Keratinocyte (primary cell): ENCODE results near the gene PLD4. TPM values are rescaled to one million over a fixed set of nuclear protein-coding genes. Genes with fewer than 3 reads are reported as not detected.

ENCODE experiments used
- DNase-seq: peaks from one replicate; pipeline ENCODE4 v3.0.0-alpha.2; 2011; ENCODE audit warnings: low read depth, missing footprints, low spot score
- FAIRE-seq: peaks from 2 replicates; lab custom pipeline; 2011; peaks lifted over from hg19 to GRCh38; lab: Jason Lieb, UNC
- H2AFZ ChIP-seq: 2 replicates; pipeline ENCODE4 v1.6.0; 2012; ENCODE audit warnings: low read length, control low read depth, inconsistent platforms; ENCODE audit not compliant: control insufficient read depth
- H3K27ac ChIP-seq: 2 replicates; pipeline ENCODE4 v1.5.1; 2011; ENCODE audit warnings: low read length; ENCODE audit not compliant: control insufficient read depth, insufficient read depth
- H3K27me3 ChIP-seq: 3 replicates; pipeline ENCODE4 v1.6.0; 2011; ENCODE audit warnings: low read length; ENCODE audit not compliant: control insufficient read depth, insufficient read depth; ENCODE audit errors: extremely low read depth
- H3K36me3 ChIP-seq, 2 experiments: 2 replicates in 1 of 2; 3 replicates in 1 of 2; pipeline ENCODE4 v1.5.1; 2011; ENCODE audit warnings: low read length in 2 of 2, mild to moderate bottlenecking in 1 of 2; ENCODE audit not compliant: control insufficient read depth in 2 of 2, insufficient read depth in 2 of 2; ENCODE audit errors: extremely low read depth in 1 of 2
- H3K4me1 ChIP-seq: 3 replicates; pipeline ENCODE4 v1.5.1; 2011; ENCODE audit warnings: low read length; ENCODE audit not compliant: control insufficient read depth, insufficient read depth; ENCODE audit errors: extremely low read depth
- H3K4me2 ChIP-seq: 3 replicates; pipeline ENCODE4 v1.6.0; 2011; ENCODE audit warnings: low read depth, low read length; ENCODE audit not compliant: control insufficient read depth, insufficient read depth; ENCODE audit errors: extremely low read depth
- H3K4me3 ChIP-seq, 3 experiments: fragments of 200-600 bp in 1 of 3; sonication (generic) in 1 of 3; 2 replicates in 2 of 3; 3 replicates in 1 of 3; pipeline ENCODE4 v1.5.1; 2011 to 2016; ENCODE audit warnings: low read length in 3 of 3, mild to moderate bottlenecking in 3 of 3, control low read depth in 2 of 3, inconsistent platforms in 1 of 3, low read depth in 1 of 3, mixed read lengths in 1 of 3, mixed run types in 1 of 3, moderate library complexity in 1 of 3; ENCODE audit not compliant: control insufficient read depth in 2 of 3, insufficient read depth in 2 of 3; ENCODE audit errors: extremely low read depth in 1 of 3
- H3K79me2 ChIP-seq: 2 replicates; pipeline ENCODE4 v1.6.0; 2012; ENCODE audit warnings: low read length; ENCODE audit not compliant: control insufficient read depth, insufficient read depth
- H3K9ac ChIP-seq: 3 replicates; pipeline ENCODE4 v1.6.0; 2011; ENCODE audit warnings: low read length; ENCODE audit not compliant: control insufficient read depth, insufficient read depth; ENCODE audit errors: extremely low read depth
- H3K9me1 ChIP-seq: 3 replicates; pipeline ENCODE4 v1.6.0; 2011; ENCODE audit warnings: low read length; ENCODE audit not compliant: control insufficient read depth, insufficient read depth; ENCODE audit errors: extremely low read depth
- H3K9me3 ChIP-seq: 2 replicates; pipeline ENCODE4 v1.5.1; 2012; ENCODE audit warnings: low read depth, low read length; ENCODE audit not compliant: control insufficient read depth
- H4K20me1 ChIP-seq: 3 replicates; pipeline ENCODE4 v1.6.0; 2011; ENCODE audit warnings: low read length; ENCODE audit not compliant: control insufficient read depth, insufficient read depth; ENCODE audit errors: extremely low read depth
- EZH2 ChIP-seq: IDR thresholded peaks from one replicate; pipeline ENCODE4 v1.6.1; 2012; ENCODE audit warnings: inconsistent platforms, mild to moderate bottlenecking, low read length, moderate library complexity
- dilution Hi-C: fragments of 300-500 bp; cut with MboI; formaldehyde crosslinking; loops from one replicate; pipeline ENCODE4 v1.7.0; 2020; ENCODE audit warnings: low sequenced_read_pairs; ENCODE audit not compliant: extremely low pct_ligation_motif_present
- polyA plus RNA-seq, 5 experiments: library from polyadenylated mRNA; depleted of rRNA in 3 of 5; stranded (reverse) in 3 of 5; stranded (forward) in 1 of 5; unstranded in 1 of 5; fragments of >200 nt; gene quantifications; 1 replicate in 1 of 5; 2 replicates in 3 of 5; 3 replicates in 1 of 5; pipeline versions ENCODE4 v1.2.1 to v1.2.3, GENCODE V29; 2011 to 2012; ENCODE audit warnings: missing spikeins in 2 of 5, low read depth in 1 of 5, low replicate concordance in 1 of 5
- TF ChIP-seq, protein P1 (sequence below), 3 experiments: IDR thresholded peaks in 1 of 3; conservative IDR thresholded peaks in 1 of 3; optimal IDR thresholded peaks in 1 of 3; 2 replicates in 2 of 3; 3 replicates in 1 of 3; pipeline versions ENCODE3 to v1.5.1; 2011; ENCODE audit warnings: low read length in 3 of 3, mild to moderate bottlenecking in 3 of 3, moderate library complexity in 2 of 3, control low read depth in 1 of 3, inconsistent platforms in 1 of 3; ENCODE audit not compliant: insufficient read depth in 2 of 3; ENCODE audit errors: extremely low read depth in 1 of 3

PLD4 gene
- polyA plus RNA-seq, 1 donor (not counting 4 experiments of a cell fraction or from before 2014, with no cell fraction given), result not detected

DNA sequence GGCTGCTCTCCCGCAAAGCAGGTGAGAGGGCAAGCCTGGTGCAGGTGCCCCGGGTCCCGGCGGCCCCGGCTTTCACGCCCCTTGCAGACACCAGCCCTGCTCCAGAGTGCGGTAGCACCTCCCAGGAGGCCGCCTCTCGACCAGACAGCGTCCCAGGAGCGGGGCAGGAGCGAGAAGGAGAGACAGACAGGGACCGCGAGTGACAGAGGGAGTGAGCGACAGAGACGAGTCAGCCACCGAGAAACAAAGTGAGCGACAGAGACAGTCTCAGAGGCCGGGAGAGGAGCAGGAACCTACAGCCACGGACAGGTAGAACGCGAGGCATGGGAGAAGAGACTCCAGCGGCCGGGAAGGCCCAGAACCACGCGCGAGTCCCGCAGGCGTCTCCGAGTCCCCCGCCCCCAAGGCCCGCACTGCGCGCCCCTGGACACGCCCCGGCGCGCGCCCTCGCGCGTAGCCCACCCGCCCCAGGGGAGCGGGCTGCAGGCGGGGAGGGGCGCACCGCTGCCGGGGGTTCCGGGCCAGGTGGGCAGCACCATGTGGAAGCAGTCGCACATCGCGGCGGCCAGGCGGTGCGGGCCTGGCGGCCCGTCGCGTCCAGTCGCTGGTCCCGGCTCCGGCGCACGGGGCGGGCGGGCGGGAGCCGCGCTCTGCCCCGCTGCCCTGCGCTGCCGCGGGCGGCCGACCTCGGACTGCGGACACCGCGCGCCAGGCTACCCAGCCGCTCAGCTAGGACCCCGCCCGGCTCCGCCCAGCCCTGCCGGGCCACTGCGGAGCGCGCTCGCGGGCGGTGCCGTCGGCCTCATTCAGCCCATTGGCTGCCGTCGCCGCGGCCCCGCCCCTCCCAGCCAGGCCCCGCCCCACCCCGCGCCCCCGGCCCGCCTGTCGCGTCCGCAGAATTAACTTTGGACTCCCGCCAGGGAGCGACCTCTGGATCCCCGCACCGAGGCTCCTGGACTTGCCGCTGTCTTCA, 53.3 kb downstream of the PLD4 start, which contains the start of gene AHNAK2:
Gene AHNAK2, minus strand, starts transcription at position 694 of the 973 bp plus-strand sequence. Its CDS starts 137 bp downstream, at position 557.
- Histone ChIP-seq H3K9me3 (no peaks in the 10 kb centered on the region), H3K36me3 (no peaks in the 10 kb centered on the region), H3K4me3 (peak within 1 kb of the TSS; percentile 65 to 86 (median 82)), H4K20me1 (peaks cover 3% of the 10 kb centered on the region), H3K9me1 (no peaks in the 10 kb centered on the region), H3K27me3 (no peaks in the 10 kb centered on the region), H3K27ac (peak within 1 kb of the TSS; percentile 48), H3K4me2 (peak within 1 kb of the TSS; percentile 78), H3K9ac (peak within 1 kb of the TSS; percentile 83), H3K79me2 (peaks cover 10% of the 10 kb centered on the region), H2AFZ (peak within 1 kb of the TSS; percentile 54), H3K4me1 (peaks cover 43% of the 10 kb centered on the region)
- no peak for FAIRE-seq
- no peak for TF ChIP-seq EZH2
- TF ChIP-seq, protein P1, sequence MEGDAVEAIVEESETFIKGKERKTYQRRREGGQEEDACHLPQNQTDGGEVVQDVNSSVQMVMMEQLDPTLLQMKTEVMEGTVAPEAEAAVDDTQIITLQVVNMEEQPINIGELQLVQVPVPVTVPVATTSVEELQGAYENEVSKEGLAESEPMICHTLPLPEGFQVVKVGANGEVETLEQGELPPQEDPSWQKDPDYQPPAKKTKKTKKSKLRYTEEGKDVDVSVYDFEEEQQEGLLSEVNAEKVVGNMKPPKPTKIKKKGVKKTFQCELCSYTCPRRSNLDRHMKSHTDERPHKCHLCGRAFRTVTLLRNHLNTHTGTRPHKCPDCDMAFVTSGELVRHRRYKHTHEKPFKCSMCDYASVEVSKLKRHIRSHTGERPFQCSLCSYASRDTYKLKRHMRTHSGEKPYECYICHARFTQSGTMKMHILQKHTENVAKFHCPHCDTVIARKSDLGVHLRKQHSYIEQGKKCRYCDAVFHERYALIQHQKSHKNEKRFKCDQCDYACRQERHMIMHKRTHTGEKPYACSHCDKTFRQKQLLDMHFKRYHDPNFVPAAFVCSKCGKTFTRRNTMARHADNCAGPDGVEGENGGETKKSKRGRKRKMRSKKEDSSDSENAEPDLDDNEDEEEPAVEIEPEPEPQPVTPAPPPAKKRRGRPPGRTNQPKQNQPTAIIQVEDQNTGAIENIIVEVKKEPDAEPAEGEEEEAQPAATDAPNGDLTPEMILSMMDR (optimal IDR thresholded peaks at IDR 0.05 in 1 of 3, IDR thresholded peaks at IDR 0.05 in 1 of 3, conservative IDR thresholded peaks at IDR 0.05 in 1 of 3; ENCODE audit: extremely low read depth in 1 of 3, insufficient read depth in 2 of 3, low read length in 3 of 3), result no peak
- DNase-seq, result no peak
- dilution Hi-C loops, result no loop called here

DNA sequence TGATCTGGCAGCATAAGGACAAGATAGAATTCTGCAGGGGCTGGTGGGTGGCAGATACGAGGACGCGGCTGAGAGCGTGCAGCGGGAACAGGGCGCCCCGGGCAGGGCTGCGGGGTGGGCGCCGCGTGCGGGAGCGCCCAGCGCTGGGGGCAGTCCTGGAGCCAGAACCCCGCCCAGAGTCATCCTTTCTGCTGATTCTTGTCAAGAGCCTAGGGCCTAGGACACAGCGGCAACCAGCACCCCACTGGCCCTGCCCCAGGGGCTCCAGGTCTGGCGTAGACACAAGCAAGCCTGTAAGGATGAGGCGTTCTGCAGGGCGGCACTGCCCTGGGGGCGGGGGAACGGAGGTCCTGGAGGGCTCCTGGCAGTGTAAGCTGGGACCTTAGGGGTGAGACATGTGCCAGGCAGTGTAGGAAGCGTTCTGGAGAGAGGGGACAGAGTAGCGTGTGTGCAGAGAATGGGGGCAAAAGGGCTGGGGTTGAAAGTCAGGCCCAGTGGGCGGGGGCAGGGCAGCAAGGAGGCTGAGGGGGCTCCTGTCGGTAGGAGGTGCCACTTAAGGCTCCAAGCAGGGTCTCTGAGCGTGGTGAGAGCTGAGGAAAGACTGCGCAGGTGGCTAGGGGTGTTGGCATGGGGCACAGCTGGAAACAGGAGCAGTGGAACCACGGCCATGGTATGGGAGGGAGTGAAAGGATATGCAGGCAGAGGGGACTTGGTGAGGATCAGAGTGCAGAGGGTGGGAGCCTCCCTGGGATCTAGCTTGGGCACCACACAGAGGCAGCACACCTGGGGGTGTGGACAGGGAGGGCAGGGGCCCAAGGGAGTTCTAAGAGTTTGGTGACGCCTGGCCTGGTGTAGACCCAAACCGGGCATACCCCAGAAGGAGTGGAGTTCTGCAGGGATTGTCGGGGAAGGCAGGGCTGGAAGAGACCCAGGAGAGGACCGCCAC, 54.3 kb downstream of the PLD4 start:
- H3K4me1 ChIP-seq, result peaks cover 35% of the 10 kb centered on the region
- peak overlapping the region; percentile 78 for H3K4me2 ChIP-seq
- H2AFZ ChIP-seq, result no peak overlapping the region
- TF ChIP-seq, protein P1 (optimal IDR thresholded peaks at IDR 0.05 in 1 of 3, IDR thresholded peaks at IDR 0.05 in 1 of 3, conservative IDR thresholded peaks at IDR 0.05 in 1 of 3; ENCODE audit: extremely low read depth in 1 of 3, insufficient read depth in 2 of 3, low read length in 3 of 3), result no peak
- TF ChIP-seq EZH2, result no peak
- peaks cover 3% of the 10 kb centered on the region for H4K20me1 ChIP-seq
- H3K9me3 ChIP-seq, result no peaks in the 10 kb centered on the region
- H3K9me1 ChIP-seq, result no peaks in the 10 kb centered on the region
- dilution Hi-C loops, result no loop called here
- H3K79me2 ChIP-seq, result peaks cover 10% of the 10 kb centered on the region
- H3K27ac ChIP-seq, result no peak overlapping the region
- DNase-seq (no peak), FAIRE-seq (no peak)
- no peaks in the 10 kb centered on the region for H3K27me3 ChIP-seq
- no peak overlapping the region for H3K9ac ChIP-seq
- no peak overlapping the region for H3K4me3 ChIP-seq
- no peaks in the 10 kb centered on the region for H3K36me3 ChIP-seq
